NCI-H2171 (cell line): ENCODE measurements around the gene NSD1.

ENCODE experiments used
- DNase-seq: peaks from one replicate; lab custom pipeline; 2025; lab: John Stamatoyannopoulos, UW

The NSD1 gene

DNA sequence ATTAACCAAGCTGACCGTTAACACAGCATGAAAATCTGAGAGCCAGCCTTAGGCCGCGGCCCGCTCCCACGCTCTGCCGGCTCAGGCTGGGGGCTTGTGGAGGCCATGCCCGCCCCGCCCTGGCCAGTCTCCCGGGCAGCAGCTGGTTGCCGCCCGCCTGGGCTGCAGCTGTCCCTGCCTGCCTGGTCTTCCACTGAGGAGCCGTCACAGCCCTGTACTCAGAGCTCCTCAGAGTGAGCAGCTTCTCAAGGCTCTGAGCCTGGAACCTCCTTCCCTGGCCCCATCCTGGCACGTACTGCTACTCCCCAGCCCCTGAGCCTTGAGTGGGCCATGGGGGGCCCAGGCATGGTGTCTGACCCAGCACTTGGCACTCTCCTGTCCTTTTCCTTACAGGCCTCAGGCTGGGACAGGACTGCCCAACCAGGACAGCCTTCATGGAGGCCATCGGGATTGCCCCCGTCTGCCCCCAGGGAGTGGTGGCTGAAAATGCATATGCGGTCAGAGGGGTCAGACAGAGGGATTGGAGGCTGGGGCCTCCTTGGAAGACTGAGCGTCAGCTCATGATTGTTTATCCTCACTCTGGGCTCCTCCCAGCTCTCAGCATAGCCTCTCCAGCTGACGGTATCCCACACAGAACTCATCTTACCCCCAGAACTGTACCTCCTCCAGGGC, 35.0 kb upstream of the NSD1 start:
- DNase-seq, result no peak

DNA sequence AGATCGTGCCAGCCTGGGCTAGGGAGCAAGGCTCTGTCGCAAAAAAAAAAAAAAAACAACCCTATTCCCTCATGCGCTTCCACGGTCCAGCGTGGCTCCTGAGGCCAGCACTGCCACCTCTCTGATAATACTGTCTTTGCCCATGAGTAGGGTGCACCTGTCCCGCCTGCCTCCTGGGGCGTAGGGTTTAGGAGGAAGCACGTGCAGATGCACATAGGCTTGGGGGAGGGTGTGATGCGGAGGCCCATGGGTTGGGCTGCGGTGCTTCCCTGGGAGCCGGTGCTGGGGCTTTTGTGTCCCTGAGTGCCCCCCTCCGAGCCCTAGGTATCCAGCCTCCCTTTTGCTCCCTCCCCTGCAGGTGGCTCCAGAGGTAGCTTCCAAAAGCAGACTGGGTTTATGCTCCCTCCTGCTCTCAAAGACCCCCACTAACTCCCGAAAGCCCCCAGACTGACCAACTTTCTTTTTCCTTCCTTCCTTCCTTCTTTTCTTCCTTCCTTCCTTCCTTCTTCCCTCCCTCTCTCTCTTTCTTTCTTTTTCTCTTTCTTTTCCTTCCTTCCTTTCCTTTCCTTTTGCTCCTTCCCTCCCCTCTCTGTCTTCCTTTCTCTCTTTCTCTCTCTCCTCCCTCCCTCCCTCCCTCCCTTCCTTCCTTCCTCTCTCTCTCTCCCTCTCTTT, 34.0 kb upstream of the NSD1 start:
- DNase-seq, result no peak

DNA sequence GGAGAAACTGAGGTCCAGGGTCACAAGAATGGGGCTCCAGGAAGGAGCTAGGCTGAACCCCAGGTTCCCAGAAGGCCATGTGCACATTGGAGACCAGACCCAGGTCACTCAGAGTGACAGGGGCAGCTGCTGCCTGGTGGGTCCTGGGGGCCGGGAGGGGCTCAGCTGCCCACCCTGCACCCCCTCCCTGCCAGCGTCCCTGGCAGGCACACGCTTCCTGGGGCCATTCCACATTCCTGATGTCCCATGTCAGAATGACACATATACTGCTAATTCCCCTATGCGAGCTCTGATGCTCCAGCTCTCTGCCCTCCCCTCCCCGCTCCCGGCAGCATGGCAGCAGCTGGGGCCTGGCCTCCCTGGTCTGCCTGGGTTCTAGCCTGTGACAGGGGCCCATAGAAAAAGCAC, 32.9 kb upstream of the NSD1 start:
- no peak for DNase-seq

DNA sequence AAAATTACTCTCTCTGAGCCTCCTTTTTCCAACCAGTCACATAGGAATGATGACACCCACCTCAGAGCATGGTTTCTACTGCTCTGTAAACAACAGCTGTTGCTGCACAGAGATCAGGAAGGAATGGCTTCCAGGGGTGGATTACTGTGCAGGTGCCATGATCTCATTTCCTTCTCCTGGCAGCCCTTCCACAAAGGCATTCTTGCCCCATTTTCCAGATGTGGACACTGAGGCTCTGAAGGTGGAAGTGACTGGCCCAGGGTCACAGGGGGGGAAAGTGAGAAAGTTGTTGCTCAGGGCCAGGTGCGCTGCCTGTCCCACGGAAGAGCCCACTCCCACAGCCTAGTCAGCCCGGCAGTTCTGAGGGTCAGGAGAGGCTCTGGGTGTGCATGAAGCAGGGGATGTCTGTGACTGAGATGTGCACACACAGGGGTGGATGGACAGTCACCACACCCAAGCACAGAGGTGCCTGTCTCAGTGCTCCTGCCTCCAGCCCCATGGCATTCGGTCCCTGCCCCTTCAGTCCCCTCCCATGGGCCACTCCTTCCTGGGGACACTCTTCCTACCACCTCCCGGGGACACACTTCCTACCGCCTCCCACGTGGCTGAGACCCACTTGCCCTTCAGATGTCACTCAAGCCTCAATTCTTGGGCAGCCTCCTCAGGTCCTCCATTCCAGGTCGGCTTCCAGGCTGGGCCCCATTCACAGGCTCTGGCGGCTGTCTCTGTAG, 29.9 kb upstream of the NSD1 start:
- no peak for DNase-seq

DNA sequence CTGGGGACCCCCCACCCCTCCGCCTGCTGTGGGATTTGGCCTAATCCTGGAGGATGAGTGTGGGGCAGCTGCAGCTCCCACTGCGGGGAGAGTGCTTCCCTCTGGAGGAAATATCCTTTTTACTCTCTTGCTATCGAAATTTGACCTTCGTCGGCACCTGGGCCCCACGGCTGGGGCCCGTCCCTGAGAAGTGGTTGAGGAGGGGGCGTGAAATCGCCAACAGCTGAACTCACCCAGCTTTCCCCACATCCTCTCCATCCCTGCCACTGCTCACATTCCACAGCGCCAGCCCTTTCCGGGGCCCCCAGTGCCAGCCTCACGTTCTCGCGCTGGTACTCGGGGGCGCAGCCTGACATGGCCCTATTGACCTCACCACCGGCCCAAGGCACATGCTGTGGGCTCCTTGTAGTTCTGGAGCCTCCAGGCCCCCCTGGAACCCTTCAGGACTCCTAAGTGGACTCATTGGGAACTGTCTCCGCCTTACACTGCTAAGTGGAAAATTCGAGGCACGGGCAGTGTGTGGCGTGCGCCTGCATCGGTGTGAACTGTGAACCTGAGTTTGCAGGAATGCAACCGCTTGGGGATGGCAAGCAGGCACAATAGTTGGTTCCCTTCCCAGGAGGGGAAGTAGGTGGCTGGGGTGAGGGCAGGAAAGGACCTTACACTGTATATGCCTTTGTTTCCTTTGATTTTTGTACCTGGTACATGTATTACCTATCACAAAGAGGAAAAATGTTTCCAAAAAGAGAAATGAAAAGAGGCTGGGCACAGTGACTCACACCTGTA, 27.7 kb upstream of the NSD1 start:
- no peak for DNase-seq

DNA sequence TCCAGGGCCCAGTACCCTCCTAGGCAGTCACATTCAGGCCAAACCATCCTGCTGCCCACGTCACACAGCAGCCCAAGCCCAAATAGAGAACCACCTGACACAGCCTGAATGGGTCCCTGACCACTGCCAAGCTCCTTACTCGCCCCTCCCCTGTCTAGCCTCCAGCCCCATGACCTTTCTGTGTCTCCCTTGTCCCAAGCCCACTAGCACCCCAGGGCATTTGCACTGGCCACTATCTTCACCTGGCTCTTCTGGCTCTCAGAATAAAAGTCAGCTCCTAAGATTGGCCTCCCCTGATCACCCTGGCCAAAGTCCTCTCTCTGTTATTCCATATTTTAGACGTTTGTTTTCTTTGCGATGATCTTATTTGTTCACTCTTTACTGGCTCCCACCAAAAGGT, 26.4 kb upstream of the NSD1 start:
- no peak for DNase-seq

DNA sequence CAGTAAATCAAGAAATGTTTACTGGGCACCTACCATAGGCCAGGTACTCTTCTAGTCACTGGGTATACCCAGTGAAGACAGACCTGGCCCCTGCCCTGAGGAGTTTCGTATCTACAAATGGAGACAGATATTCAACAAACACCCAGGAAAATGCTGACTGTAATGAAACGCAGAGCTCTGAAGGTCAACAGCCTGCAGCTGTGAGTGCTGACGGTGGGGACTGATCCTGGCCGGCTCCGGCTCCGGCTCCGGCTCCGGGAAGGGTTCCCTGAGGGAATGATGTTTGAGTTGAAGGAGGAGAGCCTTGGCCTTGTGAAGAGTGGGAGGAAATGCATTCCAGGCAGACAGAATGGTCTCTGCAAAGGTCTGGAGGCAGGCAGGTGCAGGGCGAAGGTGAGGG, 23.8 kb upstream of the NSD1 start:
- no peak for DNase-seq

DNA sequence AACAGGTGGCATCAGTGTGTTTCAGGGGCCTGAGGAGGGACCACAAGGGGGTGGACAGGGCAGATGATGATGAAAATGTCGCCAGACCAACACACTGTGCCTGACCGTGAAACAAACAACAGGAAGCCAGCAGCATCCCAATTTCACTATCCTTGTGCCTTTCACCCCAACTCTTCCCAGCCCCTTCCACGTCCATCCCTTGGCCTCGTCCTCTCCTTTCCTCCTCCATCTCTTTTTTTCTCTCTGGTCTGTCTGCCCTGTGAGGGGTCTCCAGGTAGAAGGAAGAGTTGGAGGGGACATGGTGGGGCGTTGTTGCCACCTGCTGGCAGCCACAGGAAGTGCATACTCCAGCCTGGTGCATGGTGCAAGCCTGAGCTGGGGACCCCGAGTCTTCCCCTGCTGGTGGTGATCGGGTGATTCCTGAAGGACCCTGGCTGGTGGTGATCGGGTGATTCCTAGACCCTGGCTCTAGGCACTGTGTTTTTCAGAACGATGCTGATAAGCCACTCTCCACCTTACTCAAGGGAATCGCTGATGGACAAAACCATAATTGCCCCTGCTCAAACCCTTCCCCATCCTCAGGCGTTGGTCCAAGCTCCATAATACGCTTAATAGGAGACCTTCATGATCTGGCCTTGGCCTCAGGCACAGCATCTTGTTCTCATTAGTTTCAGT, 21.7 kb upstream of the NSD1 start:
- no peak for DNase-seq

DNA sequence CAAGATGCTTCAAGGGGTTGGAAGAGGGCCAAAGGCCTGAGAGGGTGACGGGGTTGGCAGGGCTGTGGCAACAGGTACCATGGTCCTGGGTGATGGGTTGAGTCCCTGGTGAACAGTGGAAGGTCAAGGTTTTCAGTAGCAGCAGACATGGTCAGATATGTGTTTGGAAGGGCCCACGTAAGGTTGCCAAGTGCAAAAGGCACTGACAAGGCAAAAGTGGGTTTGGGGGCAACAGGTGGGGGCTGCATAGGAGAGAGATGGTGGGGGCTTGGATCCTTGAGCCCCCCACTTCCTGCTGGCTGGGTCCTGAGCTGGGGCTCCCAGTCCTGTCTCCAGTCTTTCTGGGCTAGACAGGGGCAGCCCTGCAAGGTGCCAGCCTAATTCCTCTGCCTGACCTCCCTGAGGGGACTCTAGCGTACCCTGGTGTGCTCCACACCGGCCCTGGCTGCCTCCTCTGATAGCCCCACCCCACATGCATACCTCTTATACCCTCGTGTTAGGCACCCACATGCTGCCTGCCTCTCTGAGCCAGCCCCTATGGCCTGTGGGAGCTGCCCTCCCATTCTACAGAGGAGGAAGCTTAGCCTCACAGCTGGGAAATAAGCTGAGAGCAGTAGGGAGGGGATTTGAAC, 20.9 kb upstream of the NSD1 start:
- DNase-seq, result no peak

DNA sequence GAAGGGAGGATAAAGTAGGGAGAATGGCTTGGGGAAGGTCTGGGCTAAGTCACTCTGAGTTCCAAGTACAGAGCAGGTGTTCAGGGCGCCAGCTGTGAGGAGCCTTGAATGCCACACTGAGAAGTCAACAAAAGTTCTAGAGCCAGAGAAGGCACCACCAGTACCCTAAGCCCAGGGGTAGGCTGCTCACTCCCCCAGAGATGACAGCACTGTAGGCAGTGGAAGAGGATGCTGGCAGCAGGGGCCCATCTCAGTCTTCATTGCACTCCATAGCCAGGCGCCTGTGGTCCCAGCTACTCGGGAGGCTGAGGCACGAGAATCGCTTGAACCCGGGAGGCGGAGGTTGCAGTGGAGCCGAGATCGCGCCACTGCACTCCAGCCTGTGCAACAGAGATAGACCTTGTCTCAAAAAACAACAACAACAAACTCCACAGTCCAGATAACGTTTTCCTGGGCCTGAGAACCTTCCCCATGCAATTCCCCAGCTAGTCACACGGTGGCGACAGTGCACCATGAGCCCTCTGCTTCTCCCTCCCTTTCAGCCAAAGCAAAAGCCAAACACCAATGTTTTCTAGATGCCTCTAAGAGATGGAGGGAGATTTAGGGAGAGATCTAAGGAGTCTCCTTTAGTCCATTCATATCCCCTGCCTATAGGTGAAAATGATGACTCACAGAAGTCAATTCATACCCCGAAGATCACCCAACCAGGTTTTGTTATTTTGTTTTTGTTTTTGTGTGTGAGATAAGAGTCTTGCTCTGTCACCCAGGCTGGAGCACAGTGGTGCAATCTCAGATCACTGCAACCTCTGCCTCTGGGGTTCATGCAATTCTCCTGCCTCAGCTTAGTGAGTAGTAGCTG, 19.8 kb upstream of the NSD1 start:
- peak; percentile 23 for DNase-seq

DNA sequence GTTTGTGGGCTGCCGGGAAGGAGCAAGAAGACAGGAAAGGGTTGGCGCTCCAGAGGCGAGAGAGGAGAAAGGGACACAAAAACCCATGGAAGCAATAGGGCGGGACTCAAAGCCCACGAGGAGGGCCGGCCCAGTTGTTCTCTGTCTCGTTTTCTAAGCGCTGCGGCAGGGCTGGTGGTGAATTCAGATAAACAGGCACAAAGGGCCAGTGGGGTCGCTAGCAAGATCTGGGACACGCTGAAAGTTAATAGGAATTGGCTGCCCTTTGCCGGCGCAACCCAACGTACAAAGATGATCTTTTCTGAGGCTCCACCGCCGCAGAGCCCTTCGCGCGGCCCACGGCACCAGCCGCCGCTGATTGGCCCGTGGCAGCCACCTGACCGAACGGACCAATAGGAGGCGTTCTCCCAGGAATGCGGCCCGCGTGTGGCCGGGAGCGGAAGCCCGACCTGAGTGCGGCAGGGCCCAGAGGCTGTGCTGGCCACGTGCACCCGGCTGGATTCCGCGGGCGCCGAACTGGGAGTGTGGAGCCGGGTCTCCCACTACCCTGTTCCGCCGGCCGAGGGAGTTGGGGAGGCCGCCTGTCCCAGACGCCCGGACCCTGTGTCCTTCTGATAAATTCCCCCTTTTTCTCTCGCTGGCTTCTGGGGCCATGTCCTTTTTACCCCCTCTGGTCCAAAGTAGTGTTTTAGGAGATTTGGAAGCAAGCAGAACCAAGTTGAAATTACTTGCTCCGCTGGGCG, 16.8 kb upstream of the NSD1 start:
- DNase-seq, result no peak

DNA sequence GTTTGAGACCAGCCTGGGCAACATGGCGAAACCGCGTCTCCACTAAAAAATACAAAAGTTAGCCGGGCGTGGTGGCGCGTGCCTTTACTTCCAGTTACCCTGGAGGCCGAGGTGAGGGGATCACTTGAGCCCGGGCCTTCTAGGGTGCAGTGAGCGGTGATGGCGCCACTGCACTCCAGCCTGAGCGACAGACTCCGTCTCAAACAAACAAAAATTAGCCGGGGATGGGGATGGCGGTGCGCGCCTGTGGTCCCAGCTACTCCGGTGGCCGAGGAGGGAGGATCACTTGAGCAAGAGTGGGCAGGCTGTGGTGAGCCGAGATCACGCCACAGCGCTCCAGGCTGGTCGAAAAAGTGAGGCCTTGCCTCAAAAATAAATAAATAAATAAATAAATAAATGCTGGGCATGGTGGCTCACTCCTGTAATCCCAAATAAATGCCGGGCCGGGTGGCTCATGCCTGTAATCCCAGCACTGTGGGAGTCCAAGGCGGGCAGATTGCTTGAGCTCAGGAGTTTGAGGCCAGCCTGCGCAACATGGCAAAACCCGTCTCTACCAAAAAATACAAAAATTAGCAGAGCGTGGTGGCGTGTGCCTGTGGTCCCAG, 16.0 kb upstream of the NSD1 start:
- DNase-seq, result no peak

DNA sequence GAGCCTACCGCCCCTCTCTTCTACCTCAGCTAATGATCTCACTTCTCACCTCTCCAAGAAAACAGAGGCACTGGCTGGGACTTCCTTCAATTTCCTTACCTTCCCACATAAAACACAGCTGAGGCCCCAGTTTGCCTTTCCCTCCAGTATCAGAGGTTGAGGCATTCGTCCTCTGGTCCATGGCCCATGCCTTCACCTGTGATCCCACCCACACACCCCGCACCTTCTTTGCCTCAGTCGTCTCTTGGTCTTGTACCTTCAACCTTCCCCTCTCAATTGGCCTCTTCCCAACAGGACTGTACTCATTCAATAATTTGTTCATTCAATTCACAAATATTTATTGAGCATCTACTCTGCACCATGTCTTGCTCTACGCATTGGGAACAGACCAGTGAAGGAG, 11.0 kb upstream of the NSD1 start:
- no peak for DNase-seq

DNA sequence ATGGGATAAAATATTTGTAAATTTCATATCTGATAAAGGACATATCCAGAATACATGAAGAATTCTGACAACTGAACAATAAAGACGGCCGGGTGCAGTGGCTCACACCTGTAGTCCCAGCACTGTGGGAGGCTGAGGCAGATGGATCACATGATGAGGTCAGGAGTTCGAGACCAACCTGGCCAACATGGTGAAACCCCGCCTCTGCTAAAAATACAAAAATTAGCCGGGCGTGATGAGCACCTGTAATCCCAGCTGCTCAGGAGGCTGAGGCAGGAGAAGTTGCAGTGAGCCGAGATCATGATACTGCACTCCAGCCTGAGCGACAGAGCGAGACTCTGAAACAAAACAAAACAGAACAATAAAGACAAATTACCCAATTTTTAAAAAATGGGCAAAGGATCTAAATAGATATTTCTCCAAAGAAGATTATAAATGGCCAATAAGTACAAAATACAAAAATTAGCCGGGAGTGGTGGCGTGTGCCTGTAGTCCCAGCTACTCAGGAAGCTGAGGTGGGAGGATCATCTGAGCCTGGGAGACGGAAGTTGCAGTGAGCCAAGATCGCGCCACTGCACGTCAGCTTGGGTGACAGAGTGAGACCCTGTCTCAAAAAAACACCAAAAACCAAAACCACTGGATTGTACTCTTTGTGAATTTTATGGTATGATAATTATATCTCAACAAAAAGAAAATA, 9.6 kb upstream of the NSD1 start:
- DNase-seq, result no peak

DNA sequence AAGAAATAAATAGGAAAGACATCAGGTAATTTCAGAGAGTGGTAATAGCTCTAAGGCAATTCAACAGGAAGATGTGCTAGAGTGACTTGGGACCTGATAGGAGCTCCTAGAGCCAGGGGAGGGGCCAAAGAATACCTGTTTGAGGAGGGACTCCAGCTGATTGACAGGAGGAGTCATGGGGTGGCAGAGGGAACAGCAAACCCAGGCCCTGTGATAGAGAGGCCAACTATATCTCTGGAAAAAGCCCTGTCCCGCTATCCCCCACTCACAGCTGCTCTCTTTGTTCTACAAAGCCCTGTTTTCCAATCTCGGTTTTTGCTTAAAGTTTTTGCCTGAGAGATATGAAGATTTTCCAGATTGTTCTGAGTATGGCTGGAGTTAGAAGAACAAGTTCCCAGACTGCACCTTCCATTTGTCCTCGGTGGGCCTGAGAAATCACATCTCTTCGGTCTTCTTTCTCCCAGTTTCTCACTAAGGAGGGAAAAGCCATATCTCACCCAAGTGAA, 9.0 kb upstream of the NSD1 start:
- DNase-seq, result no peak

DNA sequence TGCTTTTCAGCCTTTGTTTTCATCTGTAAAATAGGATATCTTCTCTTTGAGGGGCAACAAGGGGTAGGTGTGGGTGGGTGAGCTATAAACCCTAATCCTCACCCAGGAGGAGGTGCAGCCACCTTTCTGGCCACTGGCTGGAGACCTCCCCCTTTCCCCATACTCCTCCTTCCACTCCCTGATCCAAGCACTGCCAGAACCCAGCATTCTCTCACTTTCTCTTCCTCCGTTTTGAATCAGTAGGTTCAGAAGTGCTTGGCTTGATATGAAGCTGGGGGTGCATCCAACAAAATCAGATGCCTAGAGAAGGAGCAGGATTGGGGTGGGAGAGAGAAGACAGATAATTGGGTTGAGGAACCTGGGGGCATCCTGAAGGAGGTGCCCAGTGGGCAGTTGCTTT, 6.8 kb upstream of the NSD1 start:
- no peak for DNase-seq

DNA sequence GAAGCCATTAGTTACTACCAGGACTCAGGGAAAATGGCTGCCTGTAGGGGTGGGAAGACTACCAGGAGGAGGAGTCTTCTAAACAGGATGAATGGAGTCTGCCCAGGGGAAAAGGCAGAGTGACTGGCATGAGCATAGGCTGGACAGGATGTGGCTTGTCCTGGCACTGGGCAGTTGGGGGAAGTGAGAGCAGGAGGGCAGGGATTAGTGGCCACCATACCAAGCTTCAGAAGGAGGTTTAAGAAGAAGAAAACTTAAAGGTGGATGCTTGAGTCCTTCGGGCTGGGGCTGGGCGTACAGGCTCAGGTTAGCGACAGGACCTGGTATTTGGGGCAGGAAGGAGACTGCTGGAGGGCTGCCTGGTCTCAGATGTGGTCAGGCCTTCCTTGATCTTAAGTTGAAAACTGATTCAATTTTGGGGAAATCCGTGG, 5.0 kb upstream of the NSD1 start:
- DNase-seq, result no peak

DNA sequence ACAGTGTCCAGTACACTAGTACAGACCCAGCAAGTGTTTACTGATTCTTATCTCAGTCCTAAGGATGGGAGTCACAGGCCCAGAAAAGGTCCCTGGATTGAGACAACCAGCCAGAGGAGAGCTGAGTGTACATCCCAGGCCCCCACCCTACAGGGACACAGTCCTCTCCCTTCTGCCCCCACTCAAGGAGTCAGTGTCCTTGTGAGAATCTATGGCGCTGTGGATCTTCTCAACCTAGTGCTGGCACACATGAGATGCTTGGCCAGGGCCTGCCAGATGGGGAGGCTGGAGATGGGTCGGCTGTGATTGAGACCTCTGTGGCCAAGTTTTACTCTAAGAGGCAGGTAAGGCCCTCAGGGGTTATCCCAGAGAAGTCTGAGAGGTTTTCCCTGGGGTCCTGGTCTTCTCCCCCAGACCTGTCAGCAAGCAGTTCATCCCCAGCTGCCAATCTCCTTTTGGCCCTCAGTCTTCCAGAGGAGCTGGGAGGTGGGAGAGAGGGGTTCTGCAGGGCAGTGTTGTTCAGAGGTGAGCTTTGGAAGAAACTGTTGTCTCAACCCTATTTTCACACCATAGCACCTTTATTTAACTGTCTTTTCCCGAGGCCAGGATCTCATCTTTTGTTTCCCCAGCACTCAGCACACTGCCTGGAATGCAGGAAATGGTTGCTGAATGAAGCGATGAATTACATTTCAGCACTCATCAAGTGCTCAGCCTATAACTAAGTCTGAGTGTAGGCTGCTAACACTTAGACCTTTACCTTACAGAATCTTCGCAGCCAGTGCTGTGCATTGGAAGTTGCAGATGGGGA, 3.2 kb upstream of the NSD1 start:
- no peak for DNase-seq
